Measurements from ENCODE around the gene FLNB. TPM values are rescaled to one million over a fixed set of nuclear protein-coding genes. Genes with fewer than 3 reads are reported as not detected.
A peak's percentile ranks its signal among the peaks of the same experiment; 100 is the strongest.

FLNB gene
- total RNA-seq, 2 donors from 2014 or later = 96.9 to 139 TPM

DNA sequence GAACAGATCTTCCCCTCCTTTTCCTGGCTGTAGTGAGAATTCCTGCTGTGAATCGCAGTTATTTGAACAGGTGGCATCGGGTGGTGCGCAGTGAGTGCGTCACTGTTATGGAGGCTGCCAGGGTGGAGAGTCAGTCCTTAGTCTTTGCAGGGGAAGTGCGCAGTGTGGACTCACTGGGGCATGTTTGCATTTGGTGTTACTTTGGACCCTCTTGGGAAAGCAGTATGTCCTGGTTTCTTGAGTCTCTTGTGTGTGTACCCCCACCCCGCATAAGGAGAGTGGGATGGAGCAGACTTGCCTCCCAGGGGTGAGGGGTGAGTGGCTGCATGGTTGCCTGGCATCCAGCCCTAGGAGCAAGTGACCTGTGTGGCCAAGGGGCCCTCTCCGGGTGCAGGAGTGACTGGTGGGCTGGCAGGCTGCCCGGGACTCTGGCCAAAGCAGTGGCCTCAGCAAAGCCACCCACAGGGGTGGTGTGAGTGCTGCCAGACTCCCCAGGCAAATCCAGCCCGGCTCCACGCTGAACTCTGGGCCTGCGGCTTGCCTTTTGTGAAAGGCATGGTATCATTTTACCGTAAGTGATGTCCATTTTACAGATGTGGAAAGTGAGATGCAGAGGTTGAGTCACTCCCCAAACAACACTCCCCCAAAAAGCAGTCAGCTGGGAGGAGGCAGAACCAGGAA is 156.1 kb downstream of the FLNB start:
- Histone ChIP-seq H3K4me3 (no peak overlapping the region), H3K27me3 (replicated peaks; ENCODE audit: insufficient read depth) (no peaks in the 10 kb centered on the region), H3K27ac (peak overlapping the region; percentile 78 to 86), H3K36me3 (peaks cover 20% of the 10 kb centered on the region), H3K4me1 (ENCODE audit: control insufficient read depth in 1 of 2, low read depth in 2 of 2) (peaks cover 22 to 79% of the 10 kb centered on the region in 2 donors), H3K9me3 (no peaks in the 10 kb centered on the region)
- DNase-seq (ENCODE audit: low spot score) (no peak), ATAC-seq (ENCODE audit: insufficient number of reproducible peaks, low FRiP score, low read depth) (no peak)
- TF ChIP-seq, protein P1, sequence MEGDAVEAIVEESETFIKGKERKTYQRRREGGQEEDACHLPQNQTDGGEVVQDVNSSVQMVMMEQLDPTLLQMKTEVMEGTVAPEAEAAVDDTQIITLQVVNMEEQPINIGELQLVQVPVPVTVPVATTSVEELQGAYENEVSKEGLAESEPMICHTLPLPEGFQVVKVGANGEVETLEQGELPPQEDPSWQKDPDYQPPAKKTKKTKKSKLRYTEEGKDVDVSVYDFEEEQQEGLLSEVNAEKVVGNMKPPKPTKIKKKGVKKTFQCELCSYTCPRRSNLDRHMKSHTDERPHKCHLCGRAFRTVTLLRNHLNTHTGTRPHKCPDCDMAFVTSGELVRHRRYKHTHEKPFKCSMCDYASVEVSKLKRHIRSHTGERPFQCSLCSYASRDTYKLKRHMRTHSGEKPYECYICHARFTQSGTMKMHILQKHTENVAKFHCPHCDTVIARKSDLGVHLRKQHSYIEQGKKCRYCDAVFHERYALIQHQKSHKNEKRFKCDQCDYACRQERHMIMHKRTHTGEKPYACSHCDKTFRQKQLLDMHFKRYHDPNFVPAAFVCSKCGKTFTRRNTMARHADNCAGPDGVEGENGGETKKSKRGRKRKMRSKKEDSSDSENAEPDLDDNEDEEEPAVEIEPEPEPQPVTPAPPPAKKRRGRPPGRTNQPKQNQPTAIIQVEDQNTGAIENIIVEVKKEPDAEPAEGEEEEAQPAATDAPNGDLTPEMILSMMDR (IDR thresholded peaks at IDR 0.05) = no peak

DNA sequence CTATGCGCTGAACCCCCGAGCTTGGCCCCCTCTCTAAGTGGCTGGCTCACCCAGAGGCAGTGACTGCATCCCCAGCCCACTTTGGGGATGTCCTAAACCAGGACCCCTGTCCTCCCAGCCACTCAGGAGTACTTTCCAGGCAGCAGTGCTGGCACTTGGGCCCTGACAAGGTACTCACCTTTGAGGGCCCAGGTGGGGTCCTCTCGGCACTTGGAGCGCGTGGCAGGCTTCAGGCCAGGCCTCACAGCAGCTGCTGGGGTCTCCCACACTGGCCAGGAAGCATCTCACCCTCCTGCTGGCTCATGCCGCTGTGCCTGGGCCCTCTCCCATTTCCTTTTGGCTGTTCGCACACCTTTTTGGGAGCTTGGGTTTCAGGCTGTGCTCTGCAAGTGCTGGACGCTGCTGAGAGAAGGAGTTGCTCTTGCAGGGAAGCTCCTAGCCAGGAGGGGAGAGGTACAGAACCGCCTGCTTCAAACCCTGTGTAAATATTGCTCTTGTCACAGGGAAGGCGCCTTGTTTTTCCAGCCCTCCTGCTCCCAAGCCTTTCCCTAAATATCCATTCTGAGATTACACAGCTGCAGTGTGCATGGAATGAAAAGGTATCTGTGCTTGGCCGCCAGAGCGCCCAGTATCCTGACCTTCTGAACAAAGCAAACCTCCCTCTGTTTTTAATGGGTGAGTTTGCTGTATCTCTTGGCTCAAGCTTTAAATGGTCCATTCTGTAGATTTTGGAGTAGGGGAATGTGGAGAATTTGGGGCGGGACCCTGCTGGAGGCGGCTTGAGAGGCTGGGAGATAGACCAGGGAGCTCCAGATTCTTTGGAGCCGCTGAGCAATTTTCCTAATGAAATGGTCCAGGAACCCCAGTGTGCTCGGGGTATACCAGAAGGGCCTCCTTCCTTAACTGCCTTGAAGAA is 156.9 kb downstream of the FLNB start:
- DNase-seq (ENCODE audit: low spot score) = no peak
- Histone ChIP-seq H3K4me3 (no peak overlapping the region), H3K36me3 (peaks cover 21% of the 10 kb centered on the region), H3K27me3 (replicated peaks; ENCODE audit: insufficient read depth) (no peaks in the 10 kb centered on the region), H3K27ac (peak overlapping the region; percentile 78 to 86), H3K9me3 (no peaks in the 10 kb centered on the region), H3K4me1 (ENCODE audit: control insufficient read depth in 1 of 2, low read depth in 2 of 2) (peaks cover 22 to 79% of the 10 kb centered on the region in 2 donors)
- TF ChIP-seq, protein P1 (IDR thresholded peaks at IDR 0.05) = no peak
- no peak for ATAC-seq (ENCODE audit: insufficient number of reproducible peaks, low FRiP score, low read depth)

DNA sequence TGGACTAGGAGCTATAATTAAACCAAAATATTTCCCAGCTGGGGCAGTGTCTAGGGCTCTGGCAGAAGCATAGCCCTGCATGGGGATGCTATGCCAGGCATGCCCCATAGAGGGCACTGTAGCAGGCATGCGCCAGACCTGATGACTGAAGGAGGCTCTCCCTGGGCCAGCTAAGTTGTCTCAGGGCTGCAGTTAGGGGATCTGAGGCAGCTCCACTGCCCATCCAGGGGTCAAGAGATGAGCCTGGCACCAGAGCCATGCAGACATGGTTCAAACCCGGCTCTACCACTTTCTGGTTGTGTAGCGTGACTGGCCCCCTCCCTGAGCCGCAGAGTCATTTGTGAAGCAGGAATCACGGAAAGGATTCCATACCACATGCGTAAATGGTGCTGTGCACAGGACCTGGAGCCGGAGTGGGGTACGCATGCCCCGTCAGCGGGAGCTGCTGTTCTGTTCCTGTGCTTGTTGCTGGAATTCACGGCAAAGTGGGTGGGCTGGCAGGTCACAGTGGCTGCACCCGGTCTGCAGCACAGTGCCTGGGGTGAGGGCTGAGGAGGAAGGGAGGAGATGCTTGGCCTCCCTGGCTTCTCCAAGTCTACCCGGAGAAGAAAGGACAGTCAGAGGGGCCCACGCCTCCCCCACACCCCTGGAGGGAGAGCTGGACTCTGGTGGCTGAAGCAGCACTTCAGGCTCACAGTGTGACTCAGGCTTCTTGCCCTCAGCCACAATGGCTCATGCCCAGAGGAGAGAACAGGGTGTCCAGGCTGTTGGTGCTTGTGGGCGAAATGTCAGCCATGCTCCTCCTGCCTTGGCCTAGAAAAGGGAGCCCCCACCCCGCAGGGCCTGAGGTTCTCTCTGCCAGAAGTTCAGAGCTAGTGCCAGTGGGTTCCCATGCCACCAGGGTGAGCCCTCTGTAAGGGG is 159.5 kb downstream of the FLNB start:
- H3K27ac ChIP-seq = peak overlapping the region; percentile 78 to 86
- no peak for DNase-seq (ENCODE audit: low spot score)
- TF ChIP-seq, protein P1 (IDR thresholded peaks at IDR 0.05) = peak; percentile 92
- H3K36me3 ChIP-seq = peaks cover 26% of the 10 kb centered on the region
- peaks cover 20 to 63% of the 10 kb centered on the region in 2 donors for H3K4me1 ChIP-seq (ENCODE audit: control insufficient read depth in 1 of 2, low read depth in 2 of 2)
- H3K9me3 ChIP-seq = no peaks in the 10 kb centered on the region
- peak; percentile 74 for ATAC-seq (ENCODE audit: insufficient number of reproducible peaks, low FRiP score, low read depth)
- H3K4me3 ChIP-seq = peak overlapping the region; percentile 28
- H3K27me3 ChIP-seq (replicated peaks; ENCODE audit: insufficient read depth) = no peaks in the 10 kb centered on the region

DNA sequence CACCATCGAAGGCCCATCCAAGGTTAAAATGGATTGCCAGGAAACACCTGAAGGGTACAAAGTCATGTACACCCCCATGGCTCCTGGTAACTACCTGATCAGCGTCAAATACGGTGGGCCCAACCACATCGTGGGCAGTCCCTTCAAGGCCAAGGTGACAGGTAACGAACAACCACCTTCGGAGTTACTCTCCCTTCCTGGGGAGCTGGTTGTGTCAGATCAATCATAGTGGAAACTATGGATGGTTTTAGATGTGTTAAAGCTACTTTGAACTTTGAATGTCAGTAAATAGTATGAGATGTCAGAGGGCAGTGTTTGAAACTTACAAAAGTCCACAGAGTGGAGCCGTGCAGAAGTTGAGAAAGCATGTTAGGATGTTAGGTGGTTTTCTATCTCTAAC is 160.3 kb downstream of the FLNB start:
- peak overlapping the region; percentile 64 to 86 for H3K27ac ChIP-seq
- DNase-seq (ENCODE audit: low spot score) (no peak), ATAC-seq (ENCODE audit: insufficient number of reproducible peaks, low FRiP score, low read depth) (no peak)
- TF ChIP-seq, protein P1 (IDR thresholded peaks at IDR 0.05) = no peak
- H3K36me3 ChIP-seq = peaks cover 26% of the 10 kb centered on the region
- no peak overlapping the region for H3K4me3 ChIP-seq
- H3K9me3 ChIP-seq = no peaks in the 10 kb centered on the region
- no peaks in the 10 kb centered on the region for H3K27me3 ChIP-seq (replicated peaks; ENCODE audit: insufficient read depth)
- peaks cover 20 to 56% of the 10 kb centered on the region in 2 donors for H3K4me1 ChIP-seq (ENCODE audit: control insufficient read depth in 1 of 2, low read depth in 2 of 2)

All from thoracic aorta (tissue), 2 donors.